Large intestine (tissue), 3 donors: ENCODE data around the gene RERGL. TPM values are rescaled to one million over a fixed set of nuclear protein-coding genes. Genes with fewer than 3 reads are reported as not detected.
"Not testable (repeated sequence)": the region's sequence is repeated elsewhere in the genome, so short reads cannot be mapped to it uniquely, and the experiment has no call there.

Experiments used
- DNase-seq, 2 donors: peaks; one replicate each; pipeline versions ENCODE4 v3.0.0 to v3.0.0-alpha.2; 2013
- H3K27ac ChIP-seq: one replicate; pipeline ENCODE4 v1.5.1; 2013; ENCODE audit warnings: low read length
- H3K27me3 ChIP-seq: 2 replicates; pipeline ENCODE4 v1.6.1; 2013; ENCODE audit warnings: low read length; ENCODE audit not compliant: control insufficient read depth, insufficient read depth
- H3K36me3 ChIP-seq: 2 replicates; pipeline ENCODE4 v1.6.1; 2013; ENCODE audit warnings: low read length; ENCODE audit not compliant: control insufficient read depth, insufficient read depth
- H3K4me1 ChIP-seq: one replicate; pipeline ENCODE4 v1.6.1; 2013; ENCODE audit warnings: low read length; ENCODE audit not compliant: control insufficient read depth, insufficient read depth
- H3K4me3 ChIP-seq: one replicate; pipeline ENCODE4 v1.5.1; 2013; ENCODE audit warnings: low read length
- H3K9me3 ChIP-seq: one replicate; pipeline ENCODE4 v1.6.1; 2013; ENCODE audit warnings: mild to moderate bottlenecking, low read depth, low read length, moderate library complexity; ENCODE audit not compliant: control insufficient read depth
- WGBS: methylation state at CpG from one replicate; pipeline ENCODE4 v1.1.5; 2013; ENCODE audit warnings: low lambda C conversion rate; ENCODE audit not compliant: insufficient coverage; 5-methylcytosine and 5-hydroxymethylcytosine counted together
- polyA plus RNA-seq: library from polyadenylated mRNA; unstranded; fragments of 120-200 nt; gene quantifications from one replicate; pipeline ENCODE4 v1.2.1, GENCODE V29; 2013

RERGL gene
- polyA plus RNA-seq, 1 donor: 0.25 TPM

DNA sequence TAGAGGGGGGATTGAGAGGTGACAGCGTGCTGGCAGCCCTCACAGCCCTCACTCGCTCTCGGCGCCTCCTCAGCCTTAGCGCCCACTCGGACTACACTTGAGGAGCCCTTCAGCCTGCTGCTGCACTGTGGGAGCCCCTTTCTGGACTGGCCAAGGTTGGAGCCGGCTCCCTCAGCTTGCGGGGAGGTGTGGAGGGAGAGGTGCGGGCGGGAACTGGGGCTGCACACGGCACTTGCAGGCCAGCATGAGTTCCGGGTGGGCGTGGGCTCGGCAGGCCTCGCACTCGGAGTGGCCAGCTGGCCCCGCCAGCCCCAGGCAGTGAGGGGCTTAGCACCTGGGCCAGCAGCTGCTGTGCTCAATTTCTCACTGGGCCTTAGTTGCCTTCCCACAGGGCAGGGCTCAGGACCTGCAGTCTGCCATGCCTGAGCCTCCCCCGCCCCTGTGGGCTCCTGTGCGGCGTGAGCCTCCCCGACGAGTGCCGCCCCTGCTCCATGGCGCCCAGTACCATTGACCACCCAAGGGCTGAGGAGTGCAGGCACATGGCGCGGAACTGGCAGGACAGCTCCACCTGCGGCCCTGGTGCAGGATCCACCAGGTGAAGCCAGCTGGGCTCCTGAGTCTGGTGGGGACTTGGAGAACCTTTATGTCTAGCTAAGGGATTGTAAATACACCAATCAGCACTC is 49.8 kb downstream of the RERGL start:
- not testable (repeated sequence) for H3K27me3 ChIP-seq, H3K27ac ChIP-seq, H3K4me3 ChIP-seq, H3K9me3 ChIP-seq, H3K36me3 ChIP-seq, H3K4me1 ChIP-seq, DNase-seq
- no CpG with 5 or more reads among the region's 27 CpGs for WGBS

Other genes with a start within 250 kb of the RERGL start
- 2.1 TPM for gene PIK3C2G, start 171.3 kb upstream of the RERGL start, polyA plus RNA-seq